Fibroblast of lung (primary cell): ENCODE measurements around the gene FTSJ1. TPM values are rescaled to one million over a fixed set of nuclear protein-coding genes. Genes with fewer than 3 reads are reported as not detected.
A peak's percentile ranks its signal among the peaks of the same experiment; 100 is the strongest.

Experiments
- DNase-seq, 2 donors: peaks; one replicate each; pipeline versions ENCODE4 v3.0.0 to v3.0.0-alpha.2; 2010; ENCODE audit warnings: low read depth in 2 of 2
- H2AFZ ChIP-seq: 2 replicates; pipeline ENCODE4 v1.5.1; 2012; ENCODE audit warnings: low read length, control low read depth, inconsistent platforms
- H3K27ac ChIP-seq: 2 replicates; pipeline ENCODE4 v1.5.1; 2011; ENCODE audit warnings: low read length, control low read depth; ENCODE audit not compliant: insufficient read depth
- H3K27me3 ChIP-seq: 2 replicates; pipeline ENCODE4 v1.5.1; 2011; ENCODE audit warnings: mild to moderate bottlenecking, low read length; ENCODE audit not compliant: control insufficient read depth, insufficient read depth
- H3K36me3 ChIP-seq: 2 replicates; pipeline ENCODE4 v1.5.1; 2011; ENCODE audit warnings: low read length; ENCODE audit not compliant: control insufficient read depth, insufficient read depth
- H3K4me1 ChIP-seq: 2 replicates; pipeline ENCODE4 v1.5.1; 2011; ENCODE audit warnings: low read length; ENCODE audit not compliant: control insufficient read depth, insufficient read depth; ENCODE audit errors: extremely low read depth
- H3K4me2 ChIP-seq: 2 replicates; pipeline ENCODE4 v1.5.1; 2011; ENCODE audit warnings: low read length, control low read depth; ENCODE audit not compliant: insufficient read depth; ENCODE audit errors: extremely low read depth
- H3K4me3 ChIP-seq, 4 experiments: fragments of 200-600 bp in 1 of 4; sonication (generic) in 1 of 4; replicated peaks in 1 of 4; 2 replicates each; pipeline ENCODE4 v1.5.1; 2011 to 2016; ENCODE audit warnings: low read length in 4 of 4, low read depth in 3 of 4, mild to moderate bottlenecking in 3 of 4, control low read depth in 2 of 4, inconsistent platforms in 1 of 4, mixed read lengths in 1 of 4; ENCODE audit not compliant: insufficient read depth in 1 of 4; ENCODE audit errors: control extremely low read depth in 1 of 4
- H3K79me2 ChIP-seq: 2 replicates; pipeline ENCODE4 v1.5.1; 2012; ENCODE audit warnings: mild to moderate bottlenecking, low read length, inconsistent platforms; ENCODE audit not compliant: control insufficient read depth, insufficient read depth
- H3K9ac ChIP-seq: 2 replicates; pipeline ENCODE4 v1.5.1; 2011; ENCODE audit warnings: mild to moderate bottlenecking, low read length, control low read depth; ENCODE audit not compliant: insufficient read depth
- H3K9me3 ChIP-seq: 2 replicates; pipeline ENCODE4 v1.5.1; 2012; ENCODE audit warnings: low read depth, low read length; ENCODE audit not compliant: control insufficient read depth, insufficient read depth
- H4K20me1 ChIP-seq: 2 replicates; pipeline ENCODE4 v1.5.1; 2011; ENCODE audit warnings: low read length; ENCODE audit not compliant: control insufficient read depth, insufficient read depth; ENCODE audit errors: extremely low read depth
- EZH2 ChIP-seq: IDR thresholded peaks from 2 replicates; pipeline ENCODE4 v1.5.1; 2012; ENCODE audit warnings: low read length, control low read depth, mild to moderate bottlenecking; ENCODE audit errors: missing control alignments
- polyA plus RNA-seq, 2 donors: library from polyadenylated mRNA; depleted of rRNA in 1 of 2; stranded (reverse) in 1 of 2; unstranded in 1 of 2; fragments of >200 nt; gene quantifications; 2 replicates each; pipeline ENCODE4 v1.2.1, GENCODE V29; 2011 to 2012; ENCODE audit warnings: missing spikeins in 1 of 2
- total RNA-seq: library from RNA; depleted of rRNA; stranded (reverse); fragments of >200 nt; gene quantifications from 2 replicates; pipeline ENCODE4 v1.2.1, GENCODE V29; 2014
- TF ChIP-seq, protein P1 (sequence below), 2 donors: IDR thresholded peaks in 1 of 2; conservative IDR thresholded peaks in 1 of 2; 1 replicate in 1 of 2; 2 replicates in 1 of 2; pipeline ENCODE4 v1.5.1; 2011 to 2012; ENCODE audit warnings: low read length in 2 of 2, control low read depth in 1 of 2, inconsistent platforms in 1 of 2, low read depth in 1 of 2, mild to moderate bottlenecking in 1 of 2

Gene FTSJ1
- total and polyA plus RNA-seq, 2 donors (not counting 1 experiment from before 2014, with no cell fraction given): 29.4 to 30.2 TPM

DNA sequence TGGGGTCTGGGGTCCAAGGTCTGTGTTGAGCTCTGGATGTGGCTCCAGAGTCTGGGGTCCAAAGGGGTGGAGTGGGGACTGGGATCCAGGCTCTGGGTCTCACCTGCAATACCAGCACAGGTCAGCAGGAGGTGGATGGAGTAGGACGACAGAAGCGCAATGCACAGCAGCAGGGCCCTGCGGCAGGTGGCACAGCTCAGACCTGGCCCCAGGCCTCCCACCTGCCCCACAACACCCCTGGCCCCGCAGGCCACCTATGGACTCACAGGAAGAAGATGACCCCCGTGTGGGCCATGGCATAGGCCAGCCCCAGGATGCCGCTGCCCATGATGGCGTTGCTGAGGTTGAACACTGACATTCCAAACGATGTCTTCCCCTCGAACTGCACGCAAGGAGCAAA lies 9.3 kb upstream of the FTSJ1 start:
- H3K4me3 ChIP-seq: peak overlapping the region in 2 of 4 experiments; percentile 56 to 67
- H3K4me2 ChIP-seq: peak overlapping the region; percentile 35
- no peaks in the 10 kb centered on the region for H3K9me3 ChIP-seq
- H3K27me3 ChIP-seq: no peaks in the 10 kb centered on the region
- no peak for DNase-seq
- no peaks in the 10 kb centered on the region for H4K20me1 ChIP-seq
- H3K27ac ChIP-seq: no peak overlapping the region
- H3K9ac ChIP-seq: no peak overlapping the region
- peaks cover 2% of the 10 kb centered on the region for H3K4me1 ChIP-seq
- no peaks in the 10 kb centered on the region for H3K79me2 ChIP-seq
- H2AFZ ChIP-seq: no peak overlapping the region
- no peaks in the 10 kb centered on the region for H3K36me3 ChIP-seq
- TF ChIP-seq, protein P1, sequence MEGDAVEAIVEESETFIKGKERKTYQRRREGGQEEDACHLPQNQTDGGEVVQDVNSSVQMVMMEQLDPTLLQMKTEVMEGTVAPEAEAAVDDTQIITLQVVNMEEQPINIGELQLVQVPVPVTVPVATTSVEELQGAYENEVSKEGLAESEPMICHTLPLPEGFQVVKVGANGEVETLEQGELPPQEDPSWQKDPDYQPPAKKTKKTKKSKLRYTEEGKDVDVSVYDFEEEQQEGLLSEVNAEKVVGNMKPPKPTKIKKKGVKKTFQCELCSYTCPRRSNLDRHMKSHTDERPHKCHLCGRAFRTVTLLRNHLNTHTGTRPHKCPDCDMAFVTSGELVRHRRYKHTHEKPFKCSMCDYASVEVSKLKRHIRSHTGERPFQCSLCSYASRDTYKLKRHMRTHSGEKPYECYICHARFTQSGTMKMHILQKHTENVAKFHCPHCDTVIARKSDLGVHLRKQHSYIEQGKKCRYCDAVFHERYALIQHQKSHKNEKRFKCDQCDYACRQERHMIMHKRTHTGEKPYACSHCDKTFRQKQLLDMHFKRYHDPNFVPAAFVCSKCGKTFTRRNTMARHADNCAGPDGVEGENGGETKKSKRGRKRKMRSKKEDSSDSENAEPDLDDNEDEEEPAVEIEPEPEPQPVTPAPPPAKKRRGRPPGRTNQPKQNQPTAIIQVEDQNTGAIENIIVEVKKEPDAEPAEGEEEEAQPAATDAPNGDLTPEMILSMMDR (conservative IDR thresholded peaks at IDR 0.05 in 1 of 2, IDR thresholded peaks at IDR 0.05 in 1 of 2; ENCODE audit: low read depth in 1 of 2, low read length in 2 of 2): peak; percentile 16 to 37
- TF ChIP-seq EZH2: no peak

DNA sequence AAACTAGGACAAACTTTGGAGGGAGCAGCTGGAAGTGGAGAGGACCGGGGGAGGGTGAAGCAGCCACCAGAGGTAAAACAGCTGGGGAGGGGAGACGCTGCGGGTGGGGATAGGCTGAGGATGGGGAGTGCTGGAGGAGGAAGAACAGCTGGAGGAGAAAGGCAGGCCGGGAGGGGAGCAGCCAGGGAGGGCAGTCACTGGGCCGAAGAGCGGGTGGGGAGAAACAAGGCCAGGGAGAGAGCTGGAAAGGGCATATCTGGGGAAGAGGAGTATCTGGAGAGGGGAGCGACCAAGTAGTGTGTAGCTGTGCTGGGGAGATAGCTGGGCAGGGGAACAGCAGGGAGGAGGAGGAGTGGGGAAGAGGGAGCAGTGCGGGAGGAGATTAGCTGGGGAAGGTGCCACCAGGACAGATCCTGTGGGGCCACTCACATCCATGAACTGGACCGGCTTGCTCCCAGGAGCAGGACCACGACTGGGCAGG lies 8.7 kb upstream of the FTSJ1 start:
- DNase-seq: peak in 1 of 2 donors; percentile 70
- H3K79me2 ChIP-seq: no peaks in the 10 kb centered on the region
- no peaks in the 10 kb centered on the region for H3K27me3 ChIP-seq
- no peak overlapping the region for H2AFZ ChIP-seq
- peak overlapping the region in 3 of 4 experiments; percentile 38 to 67 (median 56) for H3K4me3 ChIP-seq
- H3K9me3 ChIP-seq: no peaks in the 10 kb centered on the region
- H3K9ac ChIP-seq: no peak overlapping the region
- TF ChIP-seq EZH2: no peak
- TF ChIP-seq, protein P1 (conservative IDR thresholded peaks at IDR 0.05 in 1 of 2, IDR thresholded peaks at IDR 0.05 in 1 of 2; ENCODE audit: low read depth in 1 of 2, low read length in 2 of 2): no peak
- no peaks in the 10 kb centered on the region for H3K36me3 ChIP-seq
- no peak overlapping the region for H3K27ac ChIP-seq
- peaks cover 2% of the 10 kb centered on the region for H3K4me1 ChIP-seq
- peak overlapping the region; percentile 51 for H3K4me2 ChIP-seq
- H4K20me1 ChIP-seq: no peaks in the 10 kb centered on the region

DNA sequence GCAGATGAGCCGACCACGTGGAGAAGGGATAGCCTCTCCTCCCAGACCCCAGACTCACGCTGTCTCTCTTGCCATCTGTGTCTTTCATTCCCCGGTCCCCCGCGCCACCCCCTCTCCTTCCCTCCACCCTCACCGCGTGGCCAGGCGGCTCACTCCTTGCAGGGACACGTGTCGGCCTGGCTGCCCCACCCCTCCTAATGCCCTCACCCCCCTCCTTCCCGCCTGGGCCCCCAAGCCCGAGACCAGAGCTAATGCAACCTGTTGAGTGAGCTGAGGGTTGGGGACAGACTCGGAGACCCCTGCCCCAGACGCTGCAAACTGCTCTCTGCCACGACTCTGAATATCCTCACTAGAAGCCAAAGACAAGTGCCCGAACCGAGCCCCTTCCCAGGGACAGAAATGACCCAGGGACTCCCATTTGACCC lies 7.7 kb upstream of the FTSJ1 start:
- H3K27me3 ChIP-seq: no peaks in the 10 kb centered on the region
- no peaks in the 10 kb centered on the region for H4K20me1 ChIP-seq
- H3K4me2 ChIP-seq: peak overlapping the region; percentile 71
- no peak overlapping the region for H2AFZ ChIP-seq
- H3K79me2 ChIP-seq: no peaks in the 10 kb centered on the region
- H3K4me1 ChIP-seq: peaks cover 2% of the 10 kb centered on the region
- peak overlapping the region; percentile 21 to 67 (median 47) for H3K4me3 ChIP-seq
- no peak for TF ChIP-seq EZH2
- TF ChIP-seq, protein P1 (conservative IDR thresholded peaks at IDR 0.05 in 1 of 2, IDR thresholded peaks at IDR 0.05 in 1 of 2; ENCODE audit: low read depth in 1 of 2, low read length in 2 of 2): no peak
- no peaks in the 10 kb centered on the region for H3K9me3 ChIP-seq
- H3K36me3 ChIP-seq: no peaks in the 10 kb centered on the region
- DNase-seq: no peak
- H3K27ac ChIP-seq: no peak overlapping the region
- no peak overlapping the region for H3K9ac ChIP-seq
